K562 (cell line): ENCODE data around the gene AGA. TPM values are rescaled to one million over a fixed set of nuclear protein-coding genes. Genes with fewer than 3 reads are reported as not detected.

Source experiments
- ARID3B ChIP-seq: fragments of 250-450 bp; sonication (Bioruptor Pico); IDR thresholded peaks from 2 replicates; pipeline ENCODE4 v1.4.0; 2020; ENCODE audit warnings: borderline replicate concordance
- ATF6 ChIP-seq: sonication (generic); formaldehyde crosslinking; IDR thresholded peaks from 2 replicates; pipeline ENCODE4 v1.4.0; 2020; ENCODE audit warnings: mild to moderate bottlenecking, missing genetic modification reagents
- CEBPZ ChIP-seq: fragments of 150-350 bp; IDR thresholded peaks from 2 replicates; pipeline ENCODE4 v1.6.1; 2014; ENCODE audit warnings: low read depth, mild to moderate bottlenecking, low read length, borderline replicate concordance
- CREB3 ChIP-seq: fragments of 450-650 bp; conservative IDR thresholded peaks from 2 replicates; pipeline ENCODE4 v1.6.1; 2016; ENCODE audit warnings: missing genetic modification characterization, low read depth, mild to moderate bottlenecking, missing compliant biosample characterization, moderate library complexity
- JUN ChIP-seq, 2 experiments: sonication (generic) in 1 of 2; formaldehyde crosslinking in 1 of 2; IDR thresholded peaks; 2 replicates each; pipeline versions ENCODE4 v1.6.1 to v1.8.0; 2012 to 2022; ENCODE audit warnings: borderline replicate concordance in 2 of 2, mild to moderate bottlenecking in 2 of 2, improper control_type of control experiment in 1 of 2, low read depth in 1 of 2, low read length in 1 of 2, missing genetic modification reagents in 1 of 2
- NFYB ChIP-seq: IDR thresholded peaks from 2 replicates; pipeline ENCODE4 v1.6.1; 2011; ENCODE audit warnings: mild to moderate bottlenecking, moderate library complexity; ENCODE audit not compliant: insufficient read length; ENCODE audit errors: extremely low read depth
- RHOXF2B ChIP-seq: fragments of 250-450 bp; sonication (Bioruptor Pico); conservative IDR thresholded peaks from 2 replicates; pipeline ENCODE4 v1.5.1; 2021
- SMAD1 ChIP-seq: fragments of 150-350 bp; IDR thresholded peaks from 2 replicates; pipeline ENCODE4 v1.6.1; 2014; ENCODE audit warnings: low read length, low read depth; ENCODE audit not compliant: partially characterized antibody
- YY1 ChIP-seq, 3 experiments: IDR thresholded peaks; 2 replicates each; pipeline ENCODE4 v1.6.1; 2011; ENCODE audit warnings: low read length in 2 of 3, mild to moderate bottlenecking in 2 of 3, moderate library complexity in 2 of 3, borderline replicate concordance in 1 of 3, control low read depth in 1 of 3, low read depth in 1 of 3; ENCODE audit not compliant: insufficient read depth in 3 of 3, insufficient replicate concordance in 2 of 3, control insufficient read depth in 1 of 3, insufficient read length in 1 of 3; ENCODE audit errors: extremely low read depth in 1 of 3
- ZBTB5 ChIP-seq: fragments of 450-650 bp; IDR thresholded peaks from 2 replicates; pipeline ENCODE4 v1.6.1; 2017; ENCODE audit warnings: antibody characterized with exemption
- ZNF253 ChIP-seq: fragments of 250-450 bp; sonication (Bioruptor Pico); conservative IDR thresholded peaks from 2 replicates; pipeline ENCODE4 v1.6.1; 2021; ENCODE audit warnings: mild to moderate bottlenecking
- polyA plus RNA-seq, 8 experiments: library from polyadenylated mRNA; depleted of rRNA in 4 of 8; stranded (reverse) in 5 of 8; unstranded in 3 of 8; fragments of >200 nt; fragmentation: Nextera tagmentation in 2 of 8; fragmentation: Illumina TruSeq in 1 of 8; extraction: Ambion mirVana in 2 of 8; extraction: Trizol in 1 of 8; gene quantifications; 2 replicates each; pipeline versions ENCODE4 v1.2.1 to v1.2.3, GENCODE V29; 2011 to 2014; ENCODE audit warnings: inconsistent platforms in 1 of 8, missing spikeins in 1 of 8
- total RNA-seq, 7 experiments: library from RNA; depleted of rRNA in 6 of 7; stranded (reverse); fragments of >200 nt in 6 of 7; fragmentation: Illumina TruSeq in 2 of 7; extraction: Trizol in 2 of 7; gene quantifications; 2 replicates each; pipeline versions ENCODE4 v1.2.1 to v1.2.3, GENCODE V29; 2011 to 2021; ENCODE audit warnings: low replicate concordance in 1 of 7

Gene AGA
- total and polyA plus RNA-seq, 9 of the 15 experiments (the other 6 are each of a cell fraction or from before 2014, with no cell fraction given), result 8.5 to 25.0 (median 12.6) TPM

- TF ChIP-seq CEBPZ (no peak), ARID3B (CRISPR knock-in tag) (no peak), CREB3 (no peak), JUN (IDR thresholded peaks at IDR 0.05; ENCODE audit: borderline replicate concordance, low read depth, low read length) (no peak), JUN (CRISPR knock-in tag; IDR thresholded peaks at IDR 0.05; ENCODE audit: borderline replicate concordance) (no peak), RHOXF2B (no peak), ZNF253 (CRISPR knock-in tag) (no peak), SMAD1 (no peak), ATF6 (CRISPR knock-in tag) (no peak), ZBTB5 (no peak), NFYB (no peak), YY1 (IDR thresholded peaks at IDR 0.05; ENCODE audit: borderline replicate concordance in 1 of 3, control insufficient read depth in 1 of 3, extremely low read depth in 1 of 3, insufficient read depth in 3 of 3, insufficient read length in 1 of 3, insufficient replicate concordance in 2 of 3, low read depth in 1 of 3, low read length in 2 of 3) (peak in 2 of 3 experiments; percentile 17 to 57)
Measured at GRCh38 chr4:177441803-177442622, at the start of gene AGA (continued).
